GM12891 (cell line): ENCODE measurements around the gene COL6A1.

Experiments used
- PAX5 ChIP-seq: IDR thresholded peaks from 2 replicates; pipeline ENCODE4 v1.6.1; 2011; ENCODE audit warnings: low read length, moderate library complexity, mild to moderate bottlenecking; ENCODE audit not compliant: insufficient read depth, severe bottlenecking
- POLR2A ChIP-seq: IDR thresholded peaks from 2 replicates; pipeline ENCODE4 v1.6.1; 2011; ENCODE audit warnings: low read depth, low read length, control low read depth
- POLR2AphosphoS5 ChIP-seq: IDR thresholded peaks from 2 replicates; pipeline ENCODE4 v1.6.1; 2011; ENCODE audit warnings: low read depth, low read length, control low read depth
- POU2F2 ChIP-seq: IDR thresholded peaks from 2 replicates; pipeline ENCODE4 v1.6.1; 2011; ENCODE audit warnings: low read depth, mild to moderate bottlenecking, control low read depth, low read length, moderate library complexity
- SPI1 ChIP-seq: IDR thresholded peaks from 2 replicates; pipeline ENCODE4 v1.6.1; 2011; ENCODE audit warnings: low read depth, low read length, control low read depth
- TAF1 ChIP-seq: IDR thresholded peaks from 2 replicates; pipeline ENCODE4 v1.6.1; 2011; ENCODE audit warnings: low read depth, low read length, control low read depth

DNA sequence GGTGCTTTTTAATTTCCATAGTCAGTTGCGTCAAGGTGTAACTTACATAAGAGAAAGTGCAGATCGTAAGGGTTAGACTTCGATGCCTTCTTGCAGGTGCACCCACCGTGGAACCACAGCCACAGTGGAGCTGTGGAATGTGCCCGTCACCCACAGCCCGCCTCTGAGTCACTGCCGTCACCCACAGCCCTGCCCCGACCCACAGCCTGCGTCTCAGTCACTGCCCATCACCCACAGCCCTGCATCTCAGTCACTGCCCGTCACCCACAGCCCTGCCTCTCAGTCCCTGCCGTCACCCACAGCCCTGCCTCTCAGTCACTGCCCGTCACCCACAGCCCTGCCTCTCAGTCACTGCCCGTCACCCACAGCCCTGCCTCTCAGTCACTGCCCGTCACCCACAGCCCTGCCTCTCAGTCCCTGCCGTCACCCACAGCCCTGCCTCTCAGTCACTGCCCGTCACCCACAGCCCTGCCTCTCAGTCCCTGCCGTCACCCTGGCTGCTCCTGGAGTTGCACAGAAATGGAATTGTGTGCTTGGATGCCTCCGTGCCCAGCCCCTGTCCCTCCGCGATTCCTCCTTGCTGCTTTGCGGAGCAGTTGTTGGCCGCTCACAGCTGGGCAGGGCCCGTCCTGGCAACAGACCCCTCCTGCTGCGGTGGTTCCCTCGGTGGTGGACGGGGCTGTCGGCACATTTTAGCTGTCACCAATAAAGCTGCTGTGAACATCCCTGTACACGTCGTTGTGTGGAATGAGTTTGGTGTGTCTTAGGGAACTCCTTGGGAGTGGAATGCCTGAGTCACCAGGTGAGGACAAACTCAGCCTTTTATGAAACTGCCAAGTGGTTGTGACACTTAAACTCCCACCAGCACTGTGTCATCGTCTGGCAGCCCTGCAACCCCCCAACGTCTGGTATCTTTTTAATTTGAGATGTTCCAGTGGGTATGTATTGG is 71.4 kb downstream of the COL6A1 start:
- no peak for TF ChIP-seq POLR2A
- TF ChIP-seq POLR2AphosphoS5, result no peak
- TF ChIP-seq TAF1, result no peak
- no peak for TF ChIP-seq POU2F2
- no peak for TF ChIP-seq SPI1
- TF ChIP-seq PAX5, result no peak
